GM21717 (cell line): ENCODE measurements around the gene ANG.
"Not testable (repeated sequence)": the region's sequence is repeated elsewhere in the genome, so short reads cannot be mapped to it uniquely, and the experiment has no call there.

ENCODE experiments used
- ATAC-seq: cut with Tn5 transposase; IDR thresholded peaks from one replicate; pipeline ENCODE4 v1.9.1; 2021; ENCODE audit warnings: mild to moderate bottlenecking, moderate library complexity; ENCODE audit not compliant: unreplicated experiment

ANG gene

DNA sequence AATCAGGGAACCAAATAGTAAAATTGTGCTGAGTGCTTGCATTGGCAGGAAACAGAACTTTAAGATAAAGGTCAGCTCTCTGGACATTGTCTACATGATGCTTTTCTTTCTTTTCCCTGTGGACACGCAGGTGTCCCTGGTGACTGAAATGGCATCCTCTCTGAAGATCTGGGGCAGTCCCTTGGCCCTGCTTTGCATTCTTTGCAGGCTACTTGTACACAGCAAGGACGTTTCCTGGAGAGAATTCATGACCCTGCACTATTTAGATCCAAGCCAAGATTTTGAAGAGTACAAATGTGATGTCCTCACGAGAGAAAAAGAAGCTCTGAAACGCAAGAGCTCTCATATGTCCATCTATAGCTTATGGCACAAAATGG, 45.9 kb downstream of the ANG start:
- no peak for ATAC-seq

- not testable (repeated sequence) for ATAC-seq
Measured at GRCh38 chr14:20738292-20738691, 49.7 kb downstream of the ANG start.

DNA sequence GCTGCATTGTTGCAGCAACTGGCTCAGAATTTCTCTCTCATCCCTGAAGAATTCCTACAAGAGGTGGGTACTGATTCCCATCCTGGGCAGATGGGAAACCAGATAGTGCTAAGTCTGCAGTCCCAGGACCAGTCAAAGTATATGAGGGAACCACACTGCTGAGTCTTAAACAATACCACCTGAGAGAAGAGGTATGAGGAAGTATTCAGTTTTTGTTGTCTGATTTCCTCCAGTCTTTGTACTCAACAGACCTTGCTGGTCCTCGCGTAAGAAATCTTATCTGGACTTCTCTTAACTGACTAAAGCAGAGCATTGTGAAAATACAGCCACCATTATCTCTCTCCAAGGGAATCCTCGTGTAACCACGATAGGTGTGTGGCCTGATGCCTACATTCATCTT, 53.6 kb downstream of the ANG start:
- ATAC-seq = no peak

GRCh38 chr14:20743556-20743955, 55.0 kb downstream of the ANG start:
- no peak for ATAC-seq
